Measurements from ENCODE around the gene PPFIA4.

Gene PPFIA4

GRCh38 chr1:203096566-203096965, 70.3 kb downstream of the PPFIA4 start:
- ChIA-PET POLR2A (no interaction called here), CTCF (interaction anchor here (1.6 kb wide), 1 partner anchor 21 kb away, joined by 3 read pairs; no protein-coding TSS in a partner anchor)
- no peak for TF ChIP-seq CTCF (IDR thresholded peaks at IDR 0.05; ENCODE audit: control extremely low read depth, extremely low read depth, low read depth, missing control alignments)
- no peak for DNase-seq (ENCODE audit: extremely low spot score)

DNA sequence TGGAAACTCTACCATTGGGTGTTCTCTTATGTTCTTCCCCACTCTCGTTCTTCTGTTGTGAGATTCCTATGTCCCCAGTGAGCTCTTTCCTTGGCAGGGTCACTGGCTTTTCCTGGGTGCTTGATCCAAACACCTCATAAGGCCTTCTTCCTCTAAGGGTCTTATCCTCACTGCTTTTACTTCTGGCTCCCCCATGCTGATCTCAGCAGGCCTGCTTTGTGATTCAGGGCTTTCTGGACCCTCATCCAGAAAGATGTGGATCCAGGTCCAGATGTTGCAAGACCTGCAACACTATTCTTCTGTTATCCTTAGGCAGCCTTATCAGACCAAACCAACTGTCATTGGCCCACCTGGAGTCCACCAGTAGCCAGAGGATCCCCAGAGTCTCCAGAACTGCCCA, 70.7 kb downstream of the PPFIA4 start:
- no peak for TF ChIP-seq CTCF (IDR thresholded peaks at IDR 0.05; ENCODE audit: control extremely low read depth, extremely low read depth, low read depth, missing control alignments)
- ChIA-PET POLR2A (no interaction called here), CTCF (interaction anchor here (1.6 kb wide), 1 partner anchor 21 kb away, joined by 3 read pairs; no protein-coding TSS in a partner anchor)
- no peak for DNase-seq (ENCODE audit: extremely low spot score)

- no peak for DNase-seq (ENCODE audit: extremely low spot score)
- POLR2A ChIA-PET = no interaction called here
- CTCF ChIA-PET = interaction anchor here (1.4 to 3.7 kb wide), 2 partner anchors 14 to 19 kb away, joined by 4 to 18 read pairs; partner anchors contain the start of gene MYOG
- TF ChIP-seq CTCF (IDR thresholded peaks at IDR 0.05; ENCODE audit: control extremely low read depth, extremely low read depth, low read depth, missing control alignments) = no peak
These were observed 72.2 kb downstream of the PPFIA4 start for GRCh38 chr1:203098445-203098844.

- ChIA-PET POLR2A (no interaction called here), CTCF (interaction anchor here (1.4 to 3.7 kb wide), 2 partner anchors 14 to 19 kb away, joined by 4 to 18 read pairs; partner anchors contain the start of gene MYOG)
- DNase-seq (ENCODE audit: extremely low spot score) = no peak
- TF ChIP-seq CTCF (IDR thresholded peaks at IDR 0.05; ENCODE audit: control extremely low read depth, extremely low read depth, low read depth, missing control alignments) = no peak
These were observed 72.7 kb downstream of the PPFIA4 start for GRCh38 chr1:203098914-203099520.

DNA sequence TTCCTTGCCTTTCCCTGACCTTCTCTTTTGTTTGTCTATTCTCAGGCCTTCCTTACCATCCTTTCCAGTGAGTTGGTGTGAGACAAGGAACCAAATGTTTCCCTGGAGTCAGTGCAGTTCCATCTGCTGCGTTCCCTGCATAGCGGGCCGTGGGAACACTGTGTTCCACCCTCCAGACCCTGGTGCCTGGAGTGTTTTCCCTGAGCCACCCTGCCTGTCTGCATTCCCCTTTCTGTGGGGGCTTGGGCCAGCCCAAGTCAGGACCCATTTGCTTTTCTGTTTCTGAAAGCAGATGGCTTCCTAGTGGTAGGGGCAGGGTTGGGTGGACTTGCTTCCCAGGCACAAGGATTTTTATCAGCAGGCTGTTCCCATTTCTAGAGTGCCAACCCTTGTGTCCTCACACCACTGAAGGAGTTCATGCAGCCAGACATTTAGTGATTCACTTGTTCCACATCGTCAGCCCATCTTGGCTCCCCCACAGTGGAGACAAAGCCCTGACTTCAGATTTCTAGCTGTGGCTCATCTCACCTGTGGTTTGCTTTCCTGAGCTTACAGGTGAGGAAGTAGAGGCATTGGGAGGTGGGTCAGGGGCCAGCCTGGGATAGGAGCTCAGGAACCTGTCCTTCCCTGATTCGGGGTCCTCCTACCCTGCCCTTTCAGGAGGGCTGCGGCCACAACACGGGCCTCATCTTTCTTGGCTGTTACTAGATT, 73.7 kb downstream of the PPFIA4 start:
- ChIA-PET POLR2A (no interaction called here), CTCF (interaction anchor here (0.8 to 3.7 kb wide), 2 partner anchors 15 to 34 kb away, joined by 3 to 18 read pairs; partner anchors contain the start of gene MYOG)
- no peak for TF ChIP-seq CTCF (IDR thresholded peaks at IDR 0.05; ENCODE audit: control extremely low read depth, extremely low read depth, low read depth, missing control alignments)
- no peak for DNase-seq (ENCODE audit: extremely low spot score)

GRCh38 chr1:203100516-203100869, 74.2 kb downstream of the PPFIA4 start:
- POLR2A ChIA-PET = no interaction called here
- no peak for DNase-seq (ENCODE audit: extremely low spot score)
- CTCF ChIA-PET = interaction anchor here (0.8 to 3.7 kb wide), 2 partner anchors 16 to 33 kb away, joined by 3 to 18 read pairs; partner anchors contain the start of gene MYOG
- TF ChIP-seq CTCF (IDR thresholded peaks at IDR 0.05; ENCODE audit: control extremely low read depth, extremely low read depth, low read depth, missing control alignments) = no peak

Data from GM10248 (cell line).